Activated CD8-positive, alpha-beta T cell treated with anti-CD3 and anti-CD28 coated beads for 36 hours (primary cell): ENCODE measurements around the gene HYAL2. TPM values are rescaled to one million over a fixed set of nuclear protein-coding genes. Genes with fewer than 3 reads are reported as not detected.

Experiments used
- ATAC-seq: fragments of 200-7000 bp; cut with Tn5 transposase; one replicate; pipeline ENCODE4 v1.10.0; 2021; ENCODE audit warnings: mild to moderate bottlenecking, moderate library complexity
- CTCF ChIA-PET: fragments of 350-600 bp; sonication (Branson Sonifier 250); formaldehyde crosslinking; loops from one replicate; lab custom pipeline; 2021; ENCODE audit warnings: antibody characterized with exemption; lab: Charles Lee
- POLR2A ChIA-PET: fragments of 350-600 bp; sonication (Branson Sonifier 250); formaldehyde crosslinking; loops from one replicate; lab custom pipeline; 2021; ENCODE audit warnings: antibody characterized with exemption; lab: Charles Lee
- DNase-seq: peaks from one replicate; pipeline ENCODE4 v3.0.0-alpha.2; 2020
- H3K27ac Mint-ChIP-seq: one replicate; pipeline ENCODE4 v1.8.0; 2021; ENCODE audit warnings: mild to moderate bottlenecking, mixed read lengths
- H3K27me3 Mint-ChIP-seq: one replicate; pipeline ENCODE4 v1.8.0; 2021; ENCODE audit warnings: mixed read lengths
- H3K36me3 Mint-ChIP-seq: one replicate; pipeline ENCODE4 v1.8.0; 2021; ENCODE audit warnings: low read depth, mixed read lengths
- H3K4me1 Mint-ChIP-seq: one replicate; pipeline ENCODE4 v1.8.0; 2021; ENCODE audit warnings: low read depth, mixed read lengths
- H3K4me3 Mint-ChIP-seq: one replicate; pipeline ENCODE4 v1.8.0; 2021; ENCODE audit warnings: mild to moderate bottlenecking, moderate library complexity, mixed read lengths
- H3K9me3 Mint-ChIP-seq: one replicate; pipeline ENCODE4 v1.8.0; 2021; ENCODE audit warnings: mixed read lengths
- intact Hi-C: fragments of 100-400 bp; cut with micrococcal nuclease; formaldehyde crosslinking; loops from one replicate; pipeline ENCODE4 v1.10.0; 2022
- total RNA-seq, 2 experiments: library from RNA; stranded (reverse); gene quantifications; one replicate each; pipeline ENCODE4 v1.2.3, GENCODE V29; 2021
- TF ChIP-seq, protein P1 (sequence below): fragments of 200-600 bp; IDR thresholded peaks from one replicate; pipeline ENCODE4 v1.8.0; 2022; ENCODE audit warnings: antibody characterized with exemption, mild to moderate bottlenecking

Gene HYAL2
- total RNA-seq, 2 experiments from 2014 or later = 3.9 to 4.1 TPM

DNA sequence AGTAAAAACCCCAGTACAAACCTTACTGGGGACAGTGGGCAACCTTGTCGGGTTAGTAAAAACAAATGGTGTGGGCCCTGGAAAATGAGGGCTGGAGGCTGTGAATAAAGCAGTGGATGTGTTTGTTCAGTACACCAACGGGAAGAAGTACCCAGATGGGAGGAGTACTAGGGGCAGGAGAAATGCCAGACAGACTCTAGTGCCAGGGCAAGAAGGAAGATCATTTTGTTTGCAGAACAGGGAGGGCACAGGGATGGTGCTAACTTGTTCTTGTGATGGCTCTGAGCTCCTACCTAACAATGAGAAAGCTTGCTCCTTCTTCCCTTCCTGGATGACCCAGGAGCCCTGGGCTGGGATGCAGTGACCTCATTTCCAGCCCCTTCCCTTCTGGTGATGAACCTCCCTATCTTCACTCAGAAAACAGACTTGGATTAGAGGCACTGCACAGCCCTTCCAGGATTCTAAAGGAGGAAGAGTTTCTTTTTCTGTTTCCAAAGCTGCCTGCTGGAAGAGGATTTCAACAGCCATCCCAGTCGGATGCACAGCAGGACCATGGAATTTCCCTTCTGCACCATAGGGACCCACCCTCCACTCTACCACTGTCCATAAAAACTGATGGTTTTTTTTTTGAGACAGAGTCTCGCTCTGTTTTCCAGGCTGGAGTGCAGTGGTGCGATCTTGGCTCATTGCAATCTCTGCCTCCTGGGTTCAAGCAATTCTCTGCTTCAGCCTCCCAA, 12.0 kb upstream of the HYAL2 start:
- peaks cover 80% of the 10 kb centered on the region for H3K36me3 Mint-ChIP-seq
- H3K4me1 Mint-ChIP-seq = peaks cover 36% of the 10 kb centered on the region

DNA sequence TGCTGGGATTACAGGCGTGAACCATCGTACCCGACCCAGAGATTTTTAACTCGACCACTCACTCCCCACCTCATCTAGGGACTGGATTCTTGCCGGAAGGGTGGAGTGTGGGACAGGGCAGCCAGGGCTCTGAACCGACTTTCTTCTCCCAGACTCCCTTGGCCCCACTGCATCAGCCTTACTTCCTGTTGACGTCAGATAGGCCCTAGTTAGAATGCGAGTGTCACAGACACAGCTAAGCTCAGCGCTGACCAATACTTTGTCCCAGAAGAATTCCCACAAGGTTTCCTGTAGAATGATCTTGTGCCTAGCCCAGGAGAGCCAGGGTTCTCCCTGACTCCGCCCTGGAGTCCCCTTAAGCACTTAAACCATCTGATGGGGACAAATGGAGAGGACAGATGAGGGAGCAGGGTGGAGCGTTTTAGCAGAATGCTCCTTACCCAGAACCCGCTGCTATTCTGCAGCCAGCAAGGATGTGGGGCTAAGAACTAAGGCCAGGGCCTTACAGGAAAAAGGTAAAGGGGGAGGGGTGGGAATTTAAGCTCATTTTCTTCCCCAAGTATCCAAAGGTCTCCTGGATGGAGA, 11.3 kb upstream of the HYAL2 start:
- intact Hi-C loops = no loop called here
- Mint-ChIP-seq H3K9me3 (no peaks in the 10 kb centered on the region), H3K27me3 (no peaks in the 10 kb centered on the region), H3K27ac (peak overlapping the region; percentile 91), H3K4me1 (peaks cover 32% of the 10 kb centered on the region), H3K36me3 (peaks cover 74% of the 10 kb centered on the region), H3K4me3 (peak overlapping the region; percentile 88)
- ATAC-seq (no peak), DNase-seq (no peak)
- ChIA-PET POLR2A (interaction anchor here (0.7 to 12.3 kb wide), 3 partner anchors 14 to 35 kb away, joined by 3 to 137 read pairs (median 126); partner anchors contain the start of genes CYB561D2, HYAL2, HYAL3 and NAA80), CTCF (interaction anchor here (1.4 to 6.1 kb wide), 3 partner anchors 10 to 108 kb away, joined by 3 to 40 read pairs (median 8); partner anchors contain the start of gene HYAL2)
- TF ChIP-seq, protein P1, sequence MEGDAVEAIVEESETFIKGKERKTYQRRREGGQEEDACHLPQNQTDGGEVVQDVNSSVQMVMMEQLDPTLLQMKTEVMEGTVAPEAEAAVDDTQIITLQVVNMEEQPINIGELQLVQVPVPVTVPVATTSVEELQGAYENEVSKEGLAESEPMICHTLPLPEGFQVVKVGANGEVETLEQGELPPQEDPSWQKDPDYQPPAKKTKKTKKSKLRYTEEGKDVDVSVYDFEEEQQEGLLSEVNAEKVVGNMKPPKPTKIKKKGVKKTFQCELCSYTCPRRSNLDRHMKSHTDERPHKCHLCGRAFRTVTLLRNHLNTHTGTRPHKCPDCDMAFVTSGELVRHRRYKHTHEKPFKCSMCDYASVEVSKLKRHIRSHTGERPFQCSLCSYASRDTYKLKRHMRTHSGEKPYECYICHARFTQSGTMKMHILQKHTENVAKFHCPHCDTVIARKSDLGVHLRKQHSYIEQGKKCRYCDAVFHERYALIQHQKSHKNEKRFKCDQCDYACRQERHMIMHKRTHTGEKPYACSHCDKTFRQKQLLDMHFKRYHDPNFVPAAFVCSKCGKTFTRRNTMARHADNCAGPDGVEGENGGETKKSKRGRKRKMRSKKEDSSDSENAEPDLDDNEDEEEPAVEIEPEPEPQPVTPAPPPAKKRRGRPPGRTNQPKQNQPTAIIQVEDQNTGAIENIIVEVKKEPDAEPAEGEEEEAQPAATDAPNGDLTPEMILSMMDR = no peak

More for the DNA sequence above, 12.0 kb upstream of the HYAL2 start:
- H3K27me3 Mint-ChIP-seq = no peaks in the 10 kb centered on the region
- peak overlapping the region; percentile 88 for H3K4me3 Mint-ChIP-seq
- no peaks in the 10 kb centered on the region for H3K9me3 Mint-ChIP-seq
- ChIA-PET CTCF (interaction anchor here (1.4 to 6.1 kb wide), 3 partner anchors 11 to 109 kb away, joined by 3 to 40 read pairs (median 8); partner anchors contain the start of gene HYAL2), POLR2A (interaction anchor here (0.6 to 12.3 kb wide), 5 partner anchors 14 to 67 kb away, joined by 3 to 137 read pairs (median 4); partner anchors contain the start of genes CYB561D2, HYAL2, HYAL3 and NAA80)
- TF ChIP-seq, protein P1 = no peak
- DNase-seq = no peak
- peak overlapping the region; percentile 91 for H3K27ac Mint-ChIP-seq
- no peak for ATAC-seq
- intact Hi-C loops = no loop called here

DNA sequence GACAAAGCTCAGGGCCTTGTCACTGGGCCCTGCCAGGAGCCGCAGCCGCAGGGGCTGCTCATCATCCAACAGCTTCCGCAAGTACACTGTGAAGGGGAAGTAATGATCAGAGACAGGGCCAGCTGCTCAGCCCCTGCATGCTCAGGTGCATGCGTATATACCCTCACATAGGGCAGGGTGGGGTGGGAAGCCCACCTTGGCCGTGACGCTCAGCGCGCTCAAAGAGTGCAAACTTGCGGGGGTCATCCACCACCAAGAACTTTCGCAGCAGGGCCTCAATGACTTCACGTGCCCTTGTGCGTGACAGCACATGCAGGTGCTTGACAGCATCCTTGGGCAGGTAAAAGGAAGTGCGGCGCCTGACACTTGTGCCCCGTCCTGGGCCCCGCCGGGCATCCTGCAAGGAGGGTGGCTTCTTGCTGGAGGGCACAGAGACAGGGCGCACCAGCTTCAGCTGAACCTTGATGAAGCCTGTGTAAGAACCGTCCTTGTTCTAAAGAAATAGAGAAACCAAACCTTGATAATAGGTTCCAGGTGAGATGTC, 8.9 kb upstream of the HYAL2 start:
- intact Hi-C loops = no loop called here
- ChIA-PET CTCF (no interaction called here), POLR2A (interaction anchor here (0.6 to 10.9 kb wide), 5 partner anchors 9 to 257 kb away, joined by 3 to 126 read pairs (median 5); partner anchors contain the start of genes HYAL2, HYAL3, NAA80 and RASSF1)
- Mint-ChIP-seq H3K36me3 (peaks cover 60% of the 10 kb centered on the region), H3K27me3 (no peaks in the 10 kb centered on the region), H3K4me1 (peaks cover 40% of the 10 kb centered on the region), H3K27ac (no peak overlapping the region), H3K9me3 (no peaks in the 10 kb centered on the region), H3K4me3 (no peak overlapping the region)
- ATAC-seq = no peak
- TF ChIP-seq, protein P1 = no peak
- DNase-seq = no peak

DNA sequence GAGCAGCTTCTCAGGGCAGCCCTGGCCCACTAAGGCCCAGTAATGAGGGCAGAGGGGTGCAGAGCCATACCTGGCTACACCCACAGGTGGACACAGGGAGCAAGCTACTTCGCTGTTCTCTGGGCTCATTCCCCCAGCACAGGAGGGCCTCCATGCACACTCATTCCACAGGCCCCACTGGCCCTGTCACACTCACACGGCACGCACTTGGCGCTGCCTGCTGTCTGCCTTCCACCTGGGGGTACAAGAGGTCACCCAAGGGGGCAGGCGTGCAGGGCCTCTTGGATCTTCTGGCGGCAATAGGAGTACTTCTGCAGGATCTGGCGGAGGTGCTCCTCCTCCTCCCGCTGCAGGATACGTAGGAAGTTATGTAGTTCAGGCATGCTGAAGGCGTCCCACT, 7.8 kb upstream of the HYAL2 start:
- ChIA-PET POLR2A (interaction anchor here (1.0 to 10.9 kb wide), 4 partner anchors 10 to 38 kb away, joined by 3 to 126 read pairs (median 4); partner anchors contain the start of genes HYAL2, IFRD2, RASSF1 and ZMYND10), CTCF (interaction anchor here (2.8 kb wide), 1 partner anchor 84 kb away, joined by 9 read pairs; no protein-coding TSS in a partner anchor)
- ATAC-seq (no peak), DNase-seq (no peak)
- Mint-ChIP-seq H3K9me3 (no peaks in the 10 kb centered on the region), H3K4me1 (peaks cover 32% of the 10 kb centered on the region), H3K27ac (no peak overlapping the region), H3K27me3 (no peaks in the 10 kb centered on the region), H3K4me3 (no peak overlapping the region), H3K36me3 (peaks cover 49% of the 10 kb centered on the region)
- intact Hi-C loops = no loop called here
- TF ChIP-seq, protein P1 = no peak
